HG02623 (cell line): ENCODE data around the gene TMC1.
"Not testable (repeated sequence)": the region's sequence is repeated elsewhere in the genome, so short reads cannot be mapped to it uniquely, and the experiment has no call there.

Source experiments
- ATAC-seq: cut with Tn5 transposase; IDR thresholded peaks from one replicate; pipeline ENCODE4 v1.9.1; 2021; ENCODE audit warnings: moderate library complexity; ENCODE audit not compliant: unreplicated experiment

The TMC1 gene

GRCh38 chr9:72856972-72857623 is 335.7 kb downstream of the TMC1 start:
- no peak for ATAC-seq

- no peak for ATAC-seq
Measured at GRCh38 chr9:72857624-72857996, 336.2 kb downstream of the TMC1 start.

GRCh38 chr9:72858089-72858912 is 336.9 kb downstream of the TMC1 start:
- no peak for ATAC-seq

- ATAC-seq = not testable (repeated sequence)
Measured at GRCh38 chr9:72862788-72863187, 341.4 kb downstream of the TMC1 start.

GRCh38 chr9:72863456-72864094 is 342.2 kb downstream of the TMC1 start:
- no peak for ATAC-seq

GRCh38 chr9:72864327-72864726 is 342.9 kb downstream of the TMC1 start:
- no peak for ATAC-seq

- no peak for ATAC-seq
Measured at GRCh38 chr9:72871685-72872084, 350.3 kb downstream of the TMC1 start.

- ATAC-seq = no peak
Measured at GRCh38 chr9:72872718-72873117, 351.3 kb downstream of the TMC1 start.

GRCh38 chr9:72873456-72873855 is 352.0 kb downstream of the TMC1 start:
- ATAC-seq = no peak

- ATAC-seq = no peak
Measured at GRCh38 chr9:72874344-72874743, 352.9 kb downstream of the TMC1 start.

GRCh38 chr9:72875221-72875620 is 353.8 kb downstream of the TMC1 start:
- ATAC-seq = no peak

GRCh38 chr9:72880821-72881220 is 359.4 kb downstream of the TMC1 start:
- ATAC-seq = no peak

- ATAC-seq = no peak
Measured at GRCh38 chr9:72882117-72882775, 360.8 kb downstream of the TMC1 start.

- no peak for ATAC-seq
Measured at GRCh38 chr9:72883875-72884274, 362.5 kb downstream of the TMC1 start.

GRCh38 chr9:72884508-72884907 is 363.1 kb downstream of the TMC1 start:
- ATAC-seq = no peak
